GM06990 (cell line): Measurements from ENCODE around the gene BMPR1B.

Experiments used
- DNase-seq: peaks from one replicate; pipeline ENCODE4 v3.0.0-alpha.2; 2011; ENCODE audit not compliant: insufficient read length; ENCODE audit errors: extremely low read depth
- H3K27me3 ChIP-seq: replicated peaks from 2 replicates; pipeline ENCODE4 v1.6.0; 2011; ENCODE audit warnings: low read length; ENCODE audit not compliant: control insufficient read depth, insufficient read depth
- H3K36me3 ChIP-seq: 2 replicates; pipeline ENCODE4 v1.5.1; 2011; ENCODE audit warnings: low read length; ENCODE audit not compliant: control insufficient read depth, insufficient read depth
- H3K4me3 ChIP-seq: replicated peaks from 2 replicates; pipeline ENCODE4 v1.5.1; 2011; ENCODE audit warnings: low read depth, mild to moderate bottlenecking, control low read depth, low read length
- TF ChIP-seq, protein P1 (sequence below): IDR thresholded peaks from 2 replicates; pipeline ENCODE4 v1.5.1; 2011; ENCODE audit warnings: low read length, control low read depth, mild to moderate bottlenecking, inconsistent platforms; ENCODE audit not compliant: insufficient read depth, poor library complexity, severe bottlenecking

BMPR1B gene

DNA sequence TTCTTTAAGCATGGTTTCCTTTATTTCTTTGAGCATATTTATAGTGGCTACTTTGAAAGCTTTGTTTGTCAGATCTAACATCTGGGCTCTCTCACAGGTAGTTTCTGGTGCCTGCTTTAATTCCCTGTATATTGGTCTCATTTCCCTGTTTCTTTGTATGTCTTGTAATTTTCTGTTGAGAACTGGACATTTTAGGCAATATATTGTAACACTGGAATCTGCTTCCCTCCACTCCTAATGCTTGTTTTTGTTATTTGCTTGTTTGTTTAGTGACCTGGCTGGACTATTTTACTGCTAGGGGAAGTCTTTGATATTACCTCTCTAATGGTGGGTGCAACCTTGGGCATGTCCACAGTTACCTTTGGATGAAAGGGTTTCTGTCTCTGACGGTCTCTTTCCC lies 25.0 kb downstream of the BMPR1B start:
- TF ChIP-seq, protein P1, sequence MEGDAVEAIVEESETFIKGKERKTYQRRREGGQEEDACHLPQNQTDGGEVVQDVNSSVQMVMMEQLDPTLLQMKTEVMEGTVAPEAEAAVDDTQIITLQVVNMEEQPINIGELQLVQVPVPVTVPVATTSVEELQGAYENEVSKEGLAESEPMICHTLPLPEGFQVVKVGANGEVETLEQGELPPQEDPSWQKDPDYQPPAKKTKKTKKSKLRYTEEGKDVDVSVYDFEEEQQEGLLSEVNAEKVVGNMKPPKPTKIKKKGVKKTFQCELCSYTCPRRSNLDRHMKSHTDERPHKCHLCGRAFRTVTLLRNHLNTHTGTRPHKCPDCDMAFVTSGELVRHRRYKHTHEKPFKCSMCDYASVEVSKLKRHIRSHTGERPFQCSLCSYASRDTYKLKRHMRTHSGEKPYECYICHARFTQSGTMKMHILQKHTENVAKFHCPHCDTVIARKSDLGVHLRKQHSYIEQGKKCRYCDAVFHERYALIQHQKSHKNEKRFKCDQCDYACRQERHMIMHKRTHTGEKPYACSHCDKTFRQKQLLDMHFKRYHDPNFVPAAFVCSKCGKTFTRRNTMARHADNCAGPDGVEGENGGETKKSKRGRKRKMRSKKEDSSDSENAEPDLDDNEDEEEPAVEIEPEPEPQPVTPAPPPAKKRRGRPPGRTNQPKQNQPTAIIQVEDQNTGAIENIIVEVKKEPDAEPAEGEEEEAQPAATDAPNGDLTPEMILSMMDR, result no peak
- Histone ChIP-seq H3K4me3 (no peak overlapping the region), H3K36me3 (no peaks in the 10 kb centered on the region), H3K27me3 (no peaks in the 10 kb centered on the region)
- no peak for DNase-seq

DNA sequence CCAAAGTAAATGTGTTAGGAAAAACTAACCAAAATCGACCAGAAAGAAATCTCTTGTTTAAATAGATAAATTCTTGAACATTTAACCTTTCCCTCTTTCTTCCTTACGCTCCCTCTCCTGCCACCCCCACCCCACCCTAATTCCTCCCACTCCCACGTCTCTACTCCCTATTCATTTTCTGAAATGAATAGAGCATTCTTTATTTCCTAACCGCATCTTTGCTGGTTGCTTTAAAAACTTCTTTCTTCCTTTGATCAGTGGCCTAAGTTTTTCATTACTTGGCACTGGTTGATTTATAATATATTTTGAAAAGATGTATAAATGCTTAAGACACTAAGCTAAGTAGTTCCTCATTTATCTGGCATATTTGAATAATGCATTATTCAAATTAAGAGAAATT lies 33.9 kb downstream of the BMPR1B start:
- TF ChIP-seq, protein P1, result no peak
- no peak for DNase-seq
- no peak overlapping the region for H3K4me3 ChIP-seq
- no peaks in the 10 kb centered on the region for H3K36me3 ChIP-seq
- H3K27me3 ChIP-seq, result no peaks in the 10 kb centered on the region

DNA sequence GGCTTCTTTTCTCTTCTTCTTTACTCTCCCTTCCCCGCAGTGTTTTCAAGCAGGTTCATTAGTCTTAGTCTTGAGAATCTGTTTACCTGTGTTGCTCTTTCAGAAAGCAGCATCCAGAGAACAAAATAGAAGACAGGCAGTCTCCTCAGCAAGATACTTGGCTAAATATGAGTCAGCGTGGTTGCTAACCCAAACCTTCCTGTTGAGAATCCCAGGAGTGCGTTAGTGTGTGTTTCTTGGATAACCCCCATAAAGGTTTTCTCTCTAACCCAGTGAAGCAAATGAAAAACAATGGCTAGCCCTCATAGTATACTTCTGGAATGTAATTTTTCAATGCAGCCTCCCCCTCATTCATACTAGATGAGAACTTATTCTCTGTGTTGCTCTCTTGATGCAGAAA lies 41.1 kb downstream of the BMPR1B start:
- H3K27me3 ChIP-seq, result no peaks in the 10 kb centered on the region; the same call in 1 of the 2 replicates
- TF ChIP-seq, protein P1, result no peak
- no peak for DNase-seq
- no peaks in the 10 kb centered on the region for H3K36me3 ChIP-seq
- H3K4me3 ChIP-seq, result no peak overlapping the region

DNA sequence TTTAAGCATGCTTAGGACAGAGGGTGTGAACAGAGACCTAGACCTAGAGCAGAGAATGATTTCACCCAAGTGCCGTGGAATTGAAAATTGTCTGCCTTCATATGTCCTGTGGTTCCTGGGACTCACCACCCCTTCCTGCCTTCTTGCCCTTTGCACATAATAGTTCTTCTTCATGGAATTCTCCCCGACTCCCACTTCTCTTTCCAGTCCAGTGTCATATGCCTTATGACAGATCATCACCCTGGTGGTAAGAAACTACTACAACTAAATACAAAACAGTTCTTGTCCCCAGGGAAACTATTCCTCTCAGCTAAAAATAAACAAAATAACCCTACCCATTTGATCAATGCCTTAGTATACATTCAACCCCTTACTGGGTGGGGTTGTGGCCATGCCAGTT lies 43.3 kb downstream of the BMPR1B start:
- DNase-seq, result no peak
- Histone ChIP-seq H3K4me3 (no peak overlapping the region), H3K27me3 (no peaks in the 10 kb centered on the region; the same call in 1 of the 2 replicates), H3K36me3 (no peaks in the 10 kb centered on the region)
- TF ChIP-seq, protein P1, result no peak

DNA sequence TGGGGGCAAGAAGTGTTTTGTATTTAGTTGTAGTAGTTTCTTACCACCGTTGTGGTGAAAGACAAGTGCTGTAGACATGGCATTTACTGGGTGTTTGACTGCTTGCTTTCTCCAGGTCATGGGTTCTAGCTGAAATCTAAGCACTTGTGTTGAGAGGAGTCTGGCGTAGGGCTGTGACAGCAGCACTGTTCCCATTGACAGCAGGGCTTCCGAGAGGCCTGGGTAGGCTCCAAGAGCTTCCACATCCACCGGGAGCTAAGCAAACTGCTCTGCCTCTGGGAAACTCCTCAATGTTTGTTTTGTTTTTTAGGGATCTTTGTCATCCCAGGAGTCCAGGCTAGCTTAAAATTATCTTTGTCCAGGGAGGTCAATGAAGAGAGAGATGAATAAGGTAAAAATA lies 44.3 kb downstream of the BMPR1B start:
- H3K27me3 ChIP-seq, result no peaks in the 10 kb centered on the region; the same call in 1 of the 2 replicates
- H3K36me3 ChIP-seq, result no peaks in the 10 kb centered on the region
- no peak overlapping the region for H3K4me3 ChIP-seq
- TF ChIP-seq, protein P1, result no peak
- no peak for DNase-seq

DNA sequence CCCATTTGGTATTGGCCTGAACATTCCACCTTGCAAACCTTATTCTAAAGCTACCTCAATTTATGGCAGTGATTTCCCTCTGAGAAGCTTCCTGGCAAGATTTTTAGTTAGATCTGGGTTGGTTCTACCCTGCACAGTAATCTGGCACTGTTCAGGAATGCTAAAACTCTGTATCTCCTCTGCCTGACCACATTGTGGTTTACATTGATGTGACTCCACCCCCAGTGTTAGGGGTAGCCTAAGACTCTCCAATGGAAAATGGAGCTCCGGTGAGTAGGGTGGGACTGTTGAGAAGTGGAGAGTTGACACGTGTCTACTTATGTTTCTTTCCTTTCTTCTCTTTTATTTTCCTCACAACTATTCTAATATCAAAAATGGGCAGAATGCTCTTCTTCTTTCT lies 45.4 kb downstream of the BMPR1B start:
- DNase-seq, result no peak
- Histone ChIP-seq H3K4me3 (no peak overlapping the region), H3K27me3 (no peaks in the 10 kb centered on the region; the same call in 1 of the 2 replicates), H3K36me3 (no peaks in the 10 kb centered on the region)
- TF ChIP-seq, protein P1, result no peak
